Glutamatergic neuron (in vitro differentiated cells): Measurements from ENCODE around the gene KCNE5. TPM values are rescaled to one million over a fixed set of nuclear protein-coding genes. Genes with fewer than 3 reads are reported as not detected.
A peak's percentile ranks its signal among the peaks of the same experiment; 100 is the strongest.
"Not testable (repeated sequence)": the region's sequence is repeated elsewhere in the genome, so short reads cannot be mapped to it uniquely, and the experiment has no call there.

Source experiments
- DNase-seq: peaks from one replicate; pipeline ENCODE4 v3.0.0; 2022
- H3K27ac Mint-ChIP-seq: one replicate; pipeline ENCODE4 v1.8.0; 2020; ENCODE audit warnings: mild to moderate bottlenecking, mixed read lengths, inconsistent platforms; ENCODE audit not compliant: unreplicated experiment
- H3K27me3 Mint-ChIP-seq: one replicate; pipeline ENCODE4 v1.8.0; 2020; ENCODE audit warnings: mild to moderate bottlenecking, moderate library complexity, mixed read lengths, inconsistent platforms; ENCODE audit not compliant: unreplicated experiment
- H3K36me3 Mint-ChIP-seq: one replicate; pipeline ENCODE4 v1.8.0; 2020; ENCODE audit warnings: mild to moderate bottlenecking, mixed read lengths, inconsistent platforms; ENCODE audit not compliant: unreplicated experiment
- H3K4me1 Mint-ChIP-seq: one replicate; pipeline ENCODE4 v1.8.0; 2020; ENCODE audit warnings: mild to moderate bottlenecking, low read depth, mixed read lengths, inconsistent platforms; ENCODE audit not compliant: unreplicated experiment
- H3K4me3 Mint-ChIP-seq: one replicate; pipeline ENCODE4 v1.8.0; 2020; ENCODE audit warnings: mild to moderate bottlenecking, mixed read lengths, inconsistent platforms; ENCODE audit not compliant: unreplicated experiment
- H3K9me3 Mint-ChIP-seq: one replicate; pipeline ENCODE4 v1.8.0; 2020; ENCODE audit warnings: mild to moderate bottlenecking, moderate library complexity, mixed read lengths, inconsistent platforms; ENCODE audit not compliant: unreplicated experiment
- total RNA-seq: library from RNA; stranded (reverse); fragmentation: NEBNext Ultra II Directional; extraction: Animal tissue kit (Norgen Biotek cat#: 25700); gene quantifications from one replicate; pipeline ENCODE4 v1.2.1, GENCODE V29; 2021; ENCODE audit not compliant: unreplicated experiment
- TF ChIP-seq, protein P1 (sequence below): fragments of 200-600 bp; sonication (generic); IDR thresholded peaks from one replicate; pipeline ENCODE4 v1.5.0; 2021; ENCODE audit not compliant: partially characterized antibody, unreplicated experiment

Gene KCNE5
- total RNA-seq, 1 donor from 2014 or later: 1.6 TPM

GRCh38 chrX:109643687-109644086, 18.7 kb upstream of the KCNE5 start:
- H3K4me1 Mint-ChIP-seq: no peaks in the 10 kb centered on the region
- TF ChIP-seq, protein P1, sequence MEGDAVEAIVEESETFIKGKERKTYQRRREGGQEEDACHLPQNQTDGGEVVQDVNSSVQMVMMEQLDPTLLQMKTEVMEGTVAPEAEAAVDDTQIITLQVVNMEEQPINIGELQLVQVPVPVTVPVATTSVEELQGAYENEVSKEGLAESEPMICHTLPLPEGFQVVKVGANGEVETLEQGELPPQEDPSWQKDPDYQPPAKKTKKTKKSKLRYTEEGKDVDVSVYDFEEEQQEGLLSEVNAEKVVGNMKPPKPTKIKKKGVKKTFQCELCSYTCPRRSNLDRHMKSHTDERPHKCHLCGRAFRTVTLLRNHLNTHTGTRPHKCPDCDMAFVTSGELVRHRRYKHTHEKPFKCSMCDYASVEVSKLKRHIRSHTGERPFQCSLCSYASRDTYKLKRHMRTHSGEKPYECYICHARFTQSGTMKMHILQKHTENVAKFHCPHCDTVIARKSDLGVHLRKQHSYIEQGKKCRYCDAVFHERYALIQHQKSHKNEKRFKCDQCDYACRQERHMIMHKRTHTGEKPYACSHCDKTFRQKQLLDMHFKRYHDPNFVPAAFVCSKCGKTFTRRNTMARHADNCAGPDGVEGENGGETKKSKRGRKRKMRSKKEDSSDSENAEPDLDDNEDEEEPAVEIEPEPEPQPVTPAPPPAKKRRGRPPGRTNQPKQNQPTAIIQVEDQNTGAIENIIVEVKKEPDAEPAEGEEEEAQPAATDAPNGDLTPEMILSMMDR: no peak
- no peaks in the 10 kb centered on the region for H3K9me3 Mint-ChIP-seq
- DNase-seq: no peak
- H3K27me3 Mint-ChIP-seq: no peaks in the 10 kb centered on the region
- no peaks in the 10 kb centered on the region for H3K36me3 Mint-ChIP-seq
- no peak overlapping the region for H3K27ac Mint-ChIP-seq
- no peak overlapping the region for H3K4me3 Mint-ChIP-seq

- DNase-seq: no peak
- Mint-ChIP-seq H3K27ac (no peak overlapping the region), H3K4me3 (no peak overlapping the region), H3K4me1 (no peaks in the 10 kb centered on the region), H3K27me3 (no peaks in the 10 kb centered on the region), H3K36me3 (no peaks in the 10 kb centered on the region), H3K9me3 (no peaks in the 10 kb centered on the region)
- TF ChIP-seq, protein P1: no peak
These were observed 13.2 kb upstream of the KCNE5 start for GRCh38 chrX:109638158-109638557.

DNA sequence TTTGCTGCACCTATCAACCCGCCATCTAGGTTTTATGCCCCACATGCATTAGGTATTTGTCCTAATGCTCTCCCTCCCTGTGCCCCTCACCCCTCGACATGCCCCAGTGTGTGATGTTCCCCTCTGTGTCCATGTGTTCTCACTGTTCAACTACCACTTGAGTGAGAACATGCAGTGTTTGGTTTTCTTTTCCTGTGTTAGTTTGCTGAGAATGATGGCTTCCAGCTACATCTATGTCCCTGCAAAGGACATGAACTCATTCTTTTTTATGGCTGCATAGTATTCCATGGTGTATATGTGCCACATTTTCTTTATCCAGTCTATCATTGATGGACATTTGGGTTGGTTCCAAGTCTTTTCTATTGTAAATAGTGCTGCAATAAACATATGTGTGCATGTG, 12.5 kb upstream of the KCNE5 start:
- not testable (repeated sequence) for H3K4me1 Mint-ChIP-seq, H3K27me3 Mint-ChIP-seq, H3K36me3 Mint-ChIP-seq, H3K9me3 Mint-ChIP-seq, H3K4me3 Mint-ChIP-seq, H3K27ac Mint-ChIP-seq, DNase-seq

GRCh38 chrX:109635146-109635545, 10.2 kb upstream of the KCNE5 start:
- no peak overlapping the region for H3K27ac Mint-ChIP-seq
- no peaks in the 10 kb centered on the region for H3K36me3 Mint-ChIP-seq
- TF ChIP-seq, protein P1: peak; percentile 50
- DNase-seq: peak; percentile 16
- H3K4me3 Mint-ChIP-seq: no peak overlapping the region
- H3K4me1 Mint-ChIP-seq: no peaks in the 10 kb centered on the region
- H3K27me3 Mint-ChIP-seq: no peaks in the 10 kb centered on the region
- H3K9me3 Mint-ChIP-seq: no peaks in the 10 kb centered on the region

- TF ChIP-seq, protein P1: peak; percentile 46
- no peaks in the 10 kb centered on the region for H3K36me3 Mint-ChIP-seq
- H3K4me3 Mint-ChIP-seq: no peak overlapping the region
- H3K9me3 Mint-ChIP-seq: no peaks in the 10 kb centered on the region
- no peaks in the 10 kb centered on the region for H3K4me1 Mint-ChIP-seq
- no peaks in the 10 kb centered on the region for H3K27me3 Mint-ChIP-seq
- DNase-seq: peak; percentile 13
- H3K27ac Mint-ChIP-seq: no peak overlapping the region
These were observed 8.0 kb upstream of the KCNE5 start for GRCh38 chrX:109632906-109633504.
